Peyer's patch (tissue), 4 donors: ENCODE measurements around the gene TPCN2. TPM values are rescaled to one million over a fixed set of nuclear protein-coding genes. Genes with fewer than 3 reads are reported as not detected.

Source experiments
- DNase-seq, 3 donors: peaks; one replicate each; pipeline ENCODE4 v3.0.0-alpha.2; 2017 to 2019
- H3K27ac ChIP-seq, 4 donors: fragments of 200-600 bp; sonication (generic); one replicate each; pipeline ENCODE4 v1.5.1; 2016 to 2019
- H3K27me3 ChIP-seq, 2 donors: fragments of 200-600 bp; sonication (generic); one replicate each; pipeline ENCODE4 v1.5.1; 2019
- H3K36me3 ChIP-seq, 3 donors: fragments of 200-600 bp; sonication (generic); one replicate each; pipeline ENCODE4 v1.5.1; 2016 to 2019
- H3K4me1 ChIP-seq, 4 donors: fragments of 200-600 bp; sonication (generic); one replicate each; pipeline ENCODE4 v1.5.1; 2016 to 2019
- H3K4me3 ChIP-seq, 4 donors: fragments of 200-600 bp; sonication (generic); 1 replicate in 3 of 4; 2 replicates in 1 of 4; pipeline ENCODE4 v1.5.1; 2016 to 2019; ENCODE audit warnings: mild to moderate bottlenecking in 1 of 4
- H3K9me3 ChIP-seq, 4 donors: fragments of 200-600 bp; sonication (generic); one replicate each; pipeline ENCODE4 v1.5.1; 2016 to 2019; ENCODE audit warnings: mild to moderate bottlenecking in 1 of 4
- CTCF ChIP-seq, 6 experiments: fragments of 450-650 bp in 4 of 6; fragments of 200-600 bp in 2 of 6; sonication (generic) in 1 of 6; IDR thresholded peaks; one replicate each; pipeline ENCODE4 v1.5.1; 2017 to 2019; ENCODE audit warnings: antibody characterized with exemption in 6 of 6, mild to moderate bottlenecking in 3 of 6, moderate library complexity in 1 of 6
- POLR2A ChIP-seq, 2 donors: fragments of 450-650 bp; IDR thresholded peaks; one replicate each; pipeline ENCODE4 v1.5.1; 2017; ENCODE audit warnings: antibody characterized with exemption in 2 of 2, mild to moderate bottlenecking in 2 of 2, moderate library complexity in 2 of 2
- total RNA-seq, 4 donors: library from RNA; depleted of rRNA; stranded (reverse); fragments of >200 nt; gene quantifications; one replicate each; pipeline ENCODE4 v1.1.0, GENCODE V29; 2016

Gene TPCN2
- total RNA-seq, 4 donors from 2014 or later, result 22.4 to 42.5 (median 33.0) TPM

DNA sequence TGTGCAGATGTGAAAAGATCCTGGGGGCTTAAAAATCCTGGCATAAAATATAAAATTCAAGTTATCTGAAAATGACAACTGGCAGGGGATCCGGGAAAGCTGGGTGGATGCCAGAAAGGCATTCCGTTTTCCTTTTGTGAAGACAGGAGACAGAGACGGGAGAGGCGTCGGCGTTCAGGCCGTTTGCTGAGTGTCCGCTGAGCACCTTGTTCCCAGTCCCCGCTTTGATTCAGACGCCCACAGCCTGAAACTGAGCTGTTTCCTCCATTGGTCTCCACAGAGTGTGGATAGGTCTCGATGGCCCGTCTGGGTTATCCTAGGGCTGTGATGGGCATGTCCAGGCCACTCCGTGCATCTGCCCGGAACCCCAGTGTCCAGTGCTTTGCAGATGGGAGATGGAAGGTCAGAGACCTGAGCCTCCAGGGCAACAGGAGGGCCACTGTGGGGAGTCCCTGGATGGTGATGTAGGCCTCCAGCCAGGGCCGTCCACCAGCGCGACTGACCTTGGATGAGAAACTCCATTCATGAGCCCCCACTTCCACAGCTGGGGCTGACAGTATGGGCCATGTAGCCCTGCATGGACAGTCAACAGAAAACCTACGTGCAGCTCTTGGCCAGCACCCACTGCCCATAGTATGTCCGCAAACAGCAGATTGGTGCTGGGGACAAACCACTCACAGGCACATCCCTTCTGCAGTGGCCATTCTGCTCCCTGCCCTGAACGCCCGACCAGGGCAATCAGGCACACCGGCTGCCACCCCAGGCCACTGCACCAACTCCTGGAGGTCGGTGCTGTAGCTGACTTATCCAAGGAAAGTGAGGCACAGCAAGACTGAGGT lies 47.3 kb upstream of the TPCN2 start:
- Histone ChIP-seq H3K9me3 (no peaks in the 10 kb centered on the region), H3K36me3 (peaks cover 0 to 7% (median 0%) of the 10 kb centered on the region in 3 donors), H3K27ac (peak overlapping the region; percentile 28 to 96 (median 44)), H3K4me3 (no peak overlapping the region), H3K27me3 (no peaks in the 10 kb centered on the region), H3K4me1 (peaks cover 0 to 24% (median 0%) of the 10 kb centered on the region in 4 donors)
- DNase-seq, result peak in 2 of 3 donors; percentile 37 to 41
- TF ChIP-seq CTCF (IDR thresholded peaks at IDR 0.05) (no peak), POLR2A (IDR thresholded peaks at IDR 0.05) (no peak)

DNA sequence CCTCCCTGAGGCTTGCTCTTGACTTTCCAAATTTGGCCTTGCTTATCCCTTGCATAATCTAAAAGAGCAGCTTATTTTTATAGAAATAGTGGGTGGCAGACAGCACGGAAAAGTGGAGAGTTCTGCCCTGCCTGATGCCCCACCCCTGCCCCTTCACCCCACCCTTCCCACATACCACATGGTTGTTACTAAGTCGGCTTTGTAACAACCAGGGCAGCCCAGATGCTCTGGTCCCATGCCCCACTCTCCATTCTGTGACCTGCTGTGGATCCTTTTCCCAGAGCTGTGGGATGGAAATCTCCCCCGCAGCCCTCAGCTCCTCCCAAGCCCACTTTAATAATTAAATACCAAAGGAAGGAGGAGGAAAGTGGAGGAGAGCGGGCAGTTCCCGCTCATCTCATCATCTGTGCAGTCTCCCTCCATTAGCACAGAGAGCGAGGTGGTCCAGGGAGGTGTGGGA lies 46.6 kb upstream of the TPCN2 start:
- Histone ChIP-seq H3K36me3 (peaks cover 0 to 7% (median 0%) of the 10 kb centered on the region in 3 donors), H3K4me3 (no peak overlapping the region), H3K27me3 (no peaks in the 10 kb centered on the region), H3K4me1 (peaks cover 0 to 24% (median 0%) of the 10 kb centered on the region in 4 donors), H3K27ac (peak overlapping the region in 2 of 4 donors; percentile 49 to 96), H3K9me3 (no peaks in the 10 kb centered on the region)
- peak in 1 of 3 donors; percentile 30 for DNase-seq
- no peak for TF ChIP-seq CTCF (IDR thresholded peaks at IDR 0.05)
- no peak for TF ChIP-seq POLR2A (IDR thresholded peaks at IDR 0.05)

DNA sequence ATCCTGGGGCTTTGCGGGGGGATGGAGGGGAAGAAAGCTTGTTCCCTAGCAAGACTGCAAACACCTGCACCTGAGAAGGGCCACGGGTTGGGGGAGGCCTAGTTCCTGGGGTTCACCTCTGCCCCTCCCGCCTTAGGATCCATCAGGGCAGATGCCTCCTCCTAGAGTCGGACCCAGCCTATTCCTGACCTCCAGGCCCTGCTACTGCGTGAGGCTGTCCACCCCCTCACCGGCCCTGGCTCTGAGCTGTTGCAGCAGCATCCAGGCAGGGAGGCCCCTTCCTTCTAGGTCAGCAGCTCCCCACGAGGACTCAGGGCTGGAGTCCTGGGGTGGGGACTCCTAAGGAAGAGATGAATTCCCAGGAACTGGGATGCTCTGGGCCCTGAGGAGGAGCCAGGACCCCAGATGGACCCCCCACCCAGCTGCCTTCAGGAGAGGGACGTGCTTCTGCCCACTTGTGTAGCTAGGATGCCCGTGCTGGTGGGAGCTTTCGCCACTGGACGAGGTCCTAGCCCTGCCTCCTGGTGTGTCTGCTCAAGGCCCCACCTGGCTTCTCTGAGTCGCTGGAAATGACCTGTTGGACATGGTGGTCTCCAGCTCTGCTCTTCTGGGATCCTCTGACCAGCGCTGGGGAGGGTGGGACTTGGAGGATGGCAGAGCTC lies 46.0 kb upstream of the TPCN2 start:
- H3K27ac ChIP-seq, result peak overlapping the region in 2 of 4 donors; percentile 49 to 96

GRCh38 chr11:69003301-69003865 lies 45.3 kb upstream of the TPCN2 start:
- peaks cover 0 to 36% (median 0%) of the 10 kb centered on the region in 4 donors for H3K4me1 ChIP-seq
- no peak overlapping the region for H3K4me3 ChIP-seq
- H3K9me3 ChIP-seq, result no peaks in the 10 kb centered on the region
- peaks cover 0 to 7% (median 0%) of the 10 kb centered on the region in 3 donors for H3K36me3 ChIP-seq
- TF ChIP-seq POLR2A (IDR thresholded peaks at IDR 0.05) (no peak), CTCF (IDR thresholded peaks at IDR 0.05) (no peak)
- H3K27ac ChIP-seq, result peak overlapping the region in 2 of 4 donors; percentile 49 to 96
- peak in 2 of 3 donors; percentile 32 to 37 for DNase-seq
- H3K27me3 ChIP-seq, result no peaks in the 10 kb centered on the region

More for the DNA sequence above, 46.0 kb upstream of the TPCN2 start:
- no peak overlapping the region for H3K4me3 ChIP-seq
- TF ChIP-seq POLR2A (IDR thresholded peaks at IDR 0.05), result no peak
- TF ChIP-seq CTCF (IDR thresholded peaks at IDR 0.05), result no peak
- peak in 1 of 3 donors; percentile 38 for DNase-seq
- H3K36me3 ChIP-seq, result peaks cover 0 to 7% (median 0%) of the 10 kb centered on the region in 3 donors
- H3K9me3 ChIP-seq, result no peaks in the 10 kb centered on the region
- H3K27me3 ChIP-seq, result no peaks in the 10 kb centered on the region
- H3K4me1 ChIP-seq, result peaks cover 0 to 29% (median 0%) of the 10 kb centered on the region in 4 donors

- Histone ChIP-seq H3K4me1 (peaks cover 0 to 41% (median 0%) of the 10 kb centered on the region in 4 donors), H3K27me3 (no peaks in the 10 kb centered on the region)
Observed at GRCh38 chr11:69003866-69004367, 44.8 kb upstream of the TPCN2 start.

More at GRCh38 chr11:69003866-69004367, 44.8 kb upstream of the TPCN2 start:
- peaks cover 0 to 7% (median 0%) of the 10 kb centered on the region in 3 donors for H3K36me3 ChIP-seq
- H3K9me3 ChIP-seq, result no peaks in the 10 kb centered on the region
- H3K4me3 ChIP-seq, result no peak overlapping the region
- H3K27ac ChIP-seq, result peak overlapping the region in 1 of 4 donors; percentile 96
- no peak for TF ChIP-seq POLR2A (IDR thresholded peaks at IDR 0.05)
- no peak for TF ChIP-seq CTCF (IDR thresholded peaks at IDR 0.05)
- peak in 2 of 3 donors; percentile 38 to 41 for DNase-seq
